Transverse colon (tissue), 4 donors: ENCODE results near the gene POLR3A. TPM values are rescaled to one million over a fixed set of nuclear protein-coding genes. Genes with fewer than 3 reads are reported as not detected.
"Not testable (repeated sequence)": the region's sequence is repeated elsewhere in the genome, so short reads cannot be mapped to it uniquely, and the experiment has no call there.

Source experiments
- DNase-seq: peaks from one replicate; pipeline ENCODE4 v3.0.0-alpha.2; 2019
- H3K27ac ChIP-seq, 4 donors: fragments of 200-600 bp; sonication (generic); 2 replicates each; pipeline ENCODE4 v1.5.1; 2016 to 2018; ENCODE audit warnings: inconsistent platforms in 4 of 4
- H3K27me3 ChIP-seq: fragments of 200-600 bp; sonication (generic); 2 replicates; pipeline ENCODE4 v1.5.1; 2017; ENCODE audit warnings: inconsistent platforms
- H3K36me3 ChIP-seq, 4 donors: fragments of 200-600 bp; sonication (generic); 2 replicates each; pipeline ENCODE4 v1.5.1; 2017 to 2019; ENCODE audit warnings: inconsistent platforms in 4 of 4
- H3K4me1 ChIP-seq, 4 donors: fragments of 200-600 bp; sonication (generic); 2 replicates each; pipeline ENCODE4 v1.5.1; 2017 to 2020; ENCODE audit warnings: inconsistent platforms in 4 of 4
- H3K4me3 ChIP-seq, 4 donors: fragments of 200-600 bp; sonication (generic); 1 replicate in 1 of 4; 2 replicates in 3 of 4; pipeline versions ENCODE4 v1.5.1 to v1.6.1; 2017 to 2019; ENCODE audit warnings: inconsistent platforms in 4 of 4
- H3K9me3 ChIP-seq, 2 donors: fragments of 200-600 bp; sonication (generic); 2 replicates each; pipeline ENCODE4 v1.5.1; 2017 to 2019; ENCODE audit warnings: inconsistent platforms in 2 of 2
- EP300 ChIP-seq: sonication (generic); formaldehyde crosslinking; IDR thresholded peaks from one replicate; pipeline ENCODE4 v1.6.1; 2017; ENCODE audit warnings: antibody characterized with exemption, low read depth
- POLR2A ChIP-seq: fragments of 450-650 bp; IDR thresholded peaks from one replicate; pipeline ENCODE4 v1.6.1; 2016; ENCODE audit warnings: antibody characterized with exemption, mild to moderate bottlenecking, moderate library complexity
- POLR2AphosphoS5 ChIP-seq, 3 donors: sonication (generic); formaldehyde crosslinking; IDR thresholded peaks; one replicate each; pipeline ENCODE4 v1.6.1; 2016; ENCODE audit warnings: antibody characterized with exemption in 3 of 3
- WGBS, 2 donors: methylation state at CpG; one replicate each; pipeline ENCODE4 v1.1.5; 2018; ENCODE audit warnings: low coverage in 1 of 2; 5-methylcytosine and 5-hydroxymethylcytosine counted together
- in situ Hi-C, 4 donors: fragments of 200-750 bp; cut with MboI; loops; one replicate each; pipeline versions ENCODE4 v1.15.0 to v1.15.1; 2017; ENCODE audit warnings: low sequenced_read_pairs in 3 of 4, low pct_ligation_motif_present in 1 of 4, low pct_unique_long_range_greater_than_20kb in 1 of 4
- intact Hi-C: fragments of 100-400 bp; cut with DNase I; formaldehyde crosslinking; loops from one replicate; pipeline ENCODE4 v1.15.1; 2023; ENCODE audit warnings: low total_unique reads
- total RNA-seq, 4 donors: library from RNA; depleted of rRNA; stranded (reverse); fragments of >200 nt; gene quantifications; one replicate each; pipeline ENCODE4 v1.1.0, GENCODE V29; 2016
- TF ChIP-seq, protein P1 (sequence below), 5 experiments: fragments of 200-600 bp in 3 of 5; fragments of 450-650 bp in 2 of 5; sonication (generic) in 3 of 5; IDR thresholded peaks; 1 replicate in 2 of 5; 2 replicates in 3 of 5; pipeline ENCODE4 v1.5.1; 2016 to 2017; ENCODE audit warnings: antibody characterized with exemption in 5 of 5, inconsistent platforms in 3 of 5, mild to moderate bottlenecking in 2 of 5, moderate library complexity in 1 of 5

The POLR3A gene
- total RNA-seq, 4 donors from 2014 or later: 8.0 to 16.8 (median 13.1) TPM

DNA sequence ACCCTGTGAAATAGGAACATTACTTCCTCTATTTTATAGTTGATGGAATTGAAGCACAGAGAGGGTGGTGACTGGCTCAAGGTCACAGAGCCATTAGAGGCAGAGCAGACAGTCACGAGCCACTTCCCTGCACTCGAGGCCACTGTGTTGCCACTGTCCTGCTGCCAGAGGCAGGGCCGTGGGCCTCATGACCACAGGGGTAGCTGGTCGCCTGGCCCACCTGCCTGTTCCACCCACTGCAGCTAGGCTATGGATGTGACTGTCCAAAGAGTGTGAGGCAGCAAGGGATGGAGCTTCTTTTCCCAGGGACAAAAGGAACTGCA lies 42.5 kb upstream of the POLR3A start:
- TF ChIP-seq POLR2A: no peak
- no peak for TF ChIP-seq POLR2AphosphoS5 (IDR thresholded peaks at IDR 0.05)
- TF ChIP-seq EP300: no peak
- TF ChIP-seq, protein P1, sequence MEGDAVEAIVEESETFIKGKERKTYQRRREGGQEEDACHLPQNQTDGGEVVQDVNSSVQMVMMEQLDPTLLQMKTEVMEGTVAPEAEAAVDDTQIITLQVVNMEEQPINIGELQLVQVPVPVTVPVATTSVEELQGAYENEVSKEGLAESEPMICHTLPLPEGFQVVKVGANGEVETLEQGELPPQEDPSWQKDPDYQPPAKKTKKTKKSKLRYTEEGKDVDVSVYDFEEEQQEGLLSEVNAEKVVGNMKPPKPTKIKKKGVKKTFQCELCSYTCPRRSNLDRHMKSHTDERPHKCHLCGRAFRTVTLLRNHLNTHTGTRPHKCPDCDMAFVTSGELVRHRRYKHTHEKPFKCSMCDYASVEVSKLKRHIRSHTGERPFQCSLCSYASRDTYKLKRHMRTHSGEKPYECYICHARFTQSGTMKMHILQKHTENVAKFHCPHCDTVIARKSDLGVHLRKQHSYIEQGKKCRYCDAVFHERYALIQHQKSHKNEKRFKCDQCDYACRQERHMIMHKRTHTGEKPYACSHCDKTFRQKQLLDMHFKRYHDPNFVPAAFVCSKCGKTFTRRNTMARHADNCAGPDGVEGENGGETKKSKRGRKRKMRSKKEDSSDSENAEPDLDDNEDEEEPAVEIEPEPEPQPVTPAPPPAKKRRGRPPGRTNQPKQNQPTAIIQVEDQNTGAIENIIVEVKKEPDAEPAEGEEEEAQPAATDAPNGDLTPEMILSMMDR (IDR thresholded peaks at IDR 0.05): no peak
- Histone ChIP-seq H3K27me3 (no peaks in the 10 kb centered on the region), H3K4me1 (no peaks in the 10 kb centered on the region), H3K36me3 (no peaks in the 10 kb centered on the region), H3K9me3 (no peaks in the 10 kb centered on the region), H3K4me3 (no peak overlapping the region), H3K27ac (no peak overlapping the region)
- no peak for DNase-seq
- 84% methylated on average over 4 of the region's 4 CpGs; no CpG with 5 or more reads in 1 of the 2 donors for whole genome bisulfite sequencing, 2 donors
- intact Hi-C loops: no loop called here
- in situ Hi-C loops: loop anchor here in 1 of 4 donors (25.0 kb wide), 1 partner anchor 590 kb away; no protein-coding TSS in a partner anchor

DNA sequence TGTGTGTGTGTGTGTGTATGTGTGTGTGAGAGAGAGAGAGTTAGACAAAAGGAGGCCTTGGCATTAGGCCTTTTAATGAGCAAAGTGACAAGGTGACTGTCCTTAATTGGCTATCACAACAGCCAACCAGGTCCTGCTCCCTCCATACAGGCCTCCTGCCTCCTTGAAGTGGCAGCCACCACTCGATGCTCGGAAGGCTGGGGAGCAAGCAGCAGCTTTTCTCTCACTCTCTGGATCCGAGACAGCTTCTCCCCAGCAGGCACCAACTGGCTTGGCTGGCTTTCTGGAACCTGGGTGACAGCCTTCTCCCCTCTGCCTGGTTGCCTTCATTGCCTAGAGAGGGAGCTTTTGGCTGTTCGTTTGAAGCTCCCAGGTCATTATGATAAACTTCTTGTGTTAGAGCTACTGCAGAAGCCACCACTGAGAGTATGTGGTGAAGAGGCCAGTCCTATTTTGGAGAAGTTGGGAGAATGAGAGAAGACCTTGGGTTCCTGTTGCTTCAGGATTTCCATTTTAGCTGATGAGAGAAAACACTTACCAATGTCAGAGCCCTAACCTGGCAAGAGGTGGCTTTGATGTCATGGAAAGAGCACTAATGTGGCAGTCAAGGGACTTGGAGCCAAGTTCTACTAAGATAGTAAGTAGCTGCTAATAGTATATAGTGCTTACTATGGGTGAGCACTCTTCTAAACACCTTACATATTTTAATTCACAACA lies 42.0 kb upstream of the POLR3A start:
- Histone ChIP-seq H3K4me3 (no peak overlapping the region), H3K9me3 (no peaks in the 10 kb centered on the region), H3K4me1 (no peaks in the 10 kb centered on the region), H3K36me3 (no peaks in the 10 kb centered on the region), H3K27ac (no peak overlapping the region), H3K27me3 (no peaks in the 10 kb centered on the region)
- TF ChIP-seq, protein P1 (IDR thresholded peaks at IDR 0.05): no peak
- TF ChIP-seq POLR2A (no peak), POLR2AphosphoS5 (IDR thresholded peaks at IDR 0.05) (no peak), EP300 (no peak)
- in situ Hi-C loops: loop anchor here in 1 of 4 donors (25.0 kb wide), 1 partner anchor 591 kb away; no protein-coding TSS in a partner anchor
- intact Hi-C loops: no loop called here
- DNase-seq: no peak
- WGBS, 2 donors: 84% methylated on average over 4 of the region's 4 CpGs; no CpG with 5 or more reads in 1 of the 2 donors

DNA sequence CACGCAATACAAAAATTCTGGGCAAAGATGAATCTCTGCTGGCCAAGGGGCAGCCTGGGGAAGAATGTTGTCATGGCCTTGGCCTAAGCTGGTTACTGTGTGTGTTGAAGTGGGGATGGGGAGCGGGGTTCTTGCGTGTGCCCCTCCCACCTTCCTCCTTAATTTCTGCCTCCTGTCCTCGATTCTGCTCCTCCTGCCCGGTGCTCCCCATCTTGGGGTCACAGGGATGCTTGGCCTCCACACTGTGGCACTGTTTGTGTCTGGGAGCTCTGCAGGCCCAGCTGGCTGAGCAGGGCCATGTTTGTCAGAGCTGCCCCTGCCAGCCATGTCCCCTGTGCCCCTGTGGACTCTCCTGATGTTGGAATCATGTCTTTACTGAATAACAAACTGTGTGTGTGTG lies 41.4 kb upstream of the POLR3A start:
- no peak for DNase-seq
- in situ Hi-C loops: loop anchor here in 1 of 4 donors (25.0 kb wide), 1 partner anchor 592 kb away; no protein-coding TSS in a partner anchor
- Histone ChIP-seq H3K9me3 (no peaks in the 10 kb centered on the region), H3K27ac (no peak overlapping the region), H3K4me3 (no peak overlapping the region), H3K27me3 (no peaks in the 10 kb centered on the region), H3K4me1 (peaks cover 0 to 1% (median under 1%) of the 10 kb centered on the region in 4 donors), H3K36me3 (no peaks in the 10 kb centered on the region)
- no peak for TF ChIP-seq EP300
- no peak for TF ChIP-seq POLR2AphosphoS5 (IDR thresholded peaks at IDR 0.05)
- TF ChIP-seq, protein P1 (IDR thresholded peaks at IDR 0.05): no peak
- TF ChIP-seq POLR2A: no peak
- intact Hi-C loops: no loop called here
- whole genome bisulfite sequencing, 2 donors: 89 to 100% methylated on average over 1 to 5 of the region's 5 CpGs

DNA sequence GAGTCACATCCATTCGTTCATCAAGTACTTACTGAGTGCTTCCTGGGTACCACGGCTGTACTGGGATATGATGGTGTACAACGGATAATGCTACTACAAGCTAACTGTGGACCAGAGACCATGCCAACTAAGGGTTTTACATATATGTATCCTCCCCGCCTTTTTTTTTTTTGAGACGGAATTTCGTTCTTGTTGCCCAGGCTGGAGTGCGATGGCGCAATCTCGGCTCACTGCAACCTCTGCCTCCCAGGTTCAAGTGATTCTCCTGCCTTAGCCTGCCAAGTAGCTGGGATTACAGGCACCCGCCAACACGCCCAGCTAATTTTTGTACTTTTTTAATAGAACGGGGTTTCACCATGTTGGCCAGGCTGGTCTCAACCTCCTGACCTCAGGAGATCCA lies 40.7 kb upstream of the POLR3A start:
- intact Hi-C loops, H3K4me3 ChIP-seq, H3K27ac ChIP-seq, H3K27me3 ChIP-seq, H3K9me3 ChIP-seq, H3K36me3 ChIP-seq, DNase-seq, H3K4me1 ChIP-seq: not testable (repeated sequence)
- WGBS, 2 donors: 90 to 100% methylated on average over 3 to 12 of the region's 12 CpGs
- in situ Hi-C loops: loop anchor here in 1 of 4 donors (25.0 kb wide), 1 partner anchor 592 kb away; no protein-coding TSS in a partner anchor
